Neural progenitor cell (in vitro differentiated cells): ENCODE results near the gene CDH1.

ENCODE experiments used
- CTCF ChIP-seq: fragments of 200-600 bp; sonication (generic); IDR thresholded peaks from 2 replicates; pipeline ENCODE4 v1.5.1; 2017; ENCODE audit warnings: antibody characterized with exemption, mild to moderate bottlenecking
- EZH2phosphoT487 ChIP-seq: fragments of 200-600 bp; sonication (generic); IDR thresholded peaks from 2 replicates; pipeline ENCODE4 v1.6.1; 2017; ENCODE audit warnings: antibody characterized with exemption

GRCh38 chr16:68740628-68741346 is 3.7 kb downstream of the CDH1 start:
- no peak for TF ChIP-seq CTCF
- no peak for TF ChIP-seq EZH2phosphoT487
